ENCODE results near the gene PROCA1.
"Not testable (repeated sequence)": the region's sequence is repeated elsewhere in the genome, so short reads cannot be mapped to it uniquely, and the experiment has no call there.

The PROCA1 gene

DNA sequence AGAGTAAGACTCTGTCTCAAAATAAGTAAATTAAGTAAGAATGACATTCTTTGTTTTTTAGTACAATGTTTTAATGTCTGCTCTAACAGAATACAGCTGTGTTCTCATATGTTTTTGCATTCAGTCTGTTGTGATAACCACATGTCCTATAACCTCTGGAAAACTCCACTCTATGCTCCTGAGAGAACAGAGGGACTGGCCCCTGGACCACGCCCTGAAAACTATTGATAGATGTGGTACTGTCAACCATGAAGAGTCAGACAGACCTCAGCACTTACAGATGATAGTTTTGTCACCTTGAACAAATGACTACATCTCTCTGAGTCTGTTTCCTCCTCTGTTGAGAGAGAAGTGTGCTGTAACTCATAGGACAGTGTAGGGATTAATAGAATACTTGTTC, 41.8 kb downstream of the PROCA1 start:
- no peak for DNase-seq (ENCODE audit: low read depth)

GRCh38 chr17:28667870-28668269, 43.8 kb downstream of the PROCA1 start:
- no peak for DNase-seq (ENCODE audit: low read depth)

DNA sequence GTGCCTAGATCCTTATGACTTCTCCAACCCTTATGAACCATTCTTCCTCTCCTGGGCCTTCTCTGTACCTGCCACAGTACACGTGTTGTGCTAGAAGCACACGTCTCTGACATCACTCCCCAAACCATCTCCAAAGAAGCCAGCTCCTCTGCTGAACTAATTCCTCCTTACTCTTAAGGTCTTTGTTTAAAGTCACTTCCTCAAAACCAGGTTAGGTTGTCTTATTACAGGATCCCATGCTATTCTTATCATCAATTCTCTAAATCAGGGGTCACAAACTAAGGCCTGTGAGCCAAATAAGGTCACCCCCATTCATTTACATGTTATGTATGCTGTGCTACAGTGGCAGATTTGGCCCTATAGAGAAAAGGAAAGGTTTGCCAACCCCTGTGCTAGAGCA, 45.7 kb downstream of the PROCA1 start:
- DNase-seq (ENCODE audit: low read depth): no peak

- no peak for DNase-seq (ENCODE audit: low read depth)
These were observed 48.0 kb downstream of the PROCA1 start for GRCh38 chr17:28663723-28664122.

DNA sequence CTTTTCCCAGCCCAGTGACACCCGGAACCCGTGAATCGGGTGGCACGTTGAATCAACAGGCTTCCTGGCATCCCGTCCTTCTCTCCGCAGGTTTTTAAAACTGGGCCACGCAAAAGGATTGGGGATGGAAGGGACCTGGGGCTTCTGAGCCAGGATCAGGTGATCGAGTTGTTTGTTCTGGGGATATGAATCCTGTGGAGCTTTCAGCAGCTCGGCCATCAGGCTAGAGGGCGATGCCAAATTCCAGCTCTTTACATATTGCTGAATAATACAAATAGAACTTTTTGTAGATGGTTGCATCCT, 49.2 kb downstream of the PROCA1 start:
- DNase-seq (ENCODE audit: low read depth): no peak

DNA sequence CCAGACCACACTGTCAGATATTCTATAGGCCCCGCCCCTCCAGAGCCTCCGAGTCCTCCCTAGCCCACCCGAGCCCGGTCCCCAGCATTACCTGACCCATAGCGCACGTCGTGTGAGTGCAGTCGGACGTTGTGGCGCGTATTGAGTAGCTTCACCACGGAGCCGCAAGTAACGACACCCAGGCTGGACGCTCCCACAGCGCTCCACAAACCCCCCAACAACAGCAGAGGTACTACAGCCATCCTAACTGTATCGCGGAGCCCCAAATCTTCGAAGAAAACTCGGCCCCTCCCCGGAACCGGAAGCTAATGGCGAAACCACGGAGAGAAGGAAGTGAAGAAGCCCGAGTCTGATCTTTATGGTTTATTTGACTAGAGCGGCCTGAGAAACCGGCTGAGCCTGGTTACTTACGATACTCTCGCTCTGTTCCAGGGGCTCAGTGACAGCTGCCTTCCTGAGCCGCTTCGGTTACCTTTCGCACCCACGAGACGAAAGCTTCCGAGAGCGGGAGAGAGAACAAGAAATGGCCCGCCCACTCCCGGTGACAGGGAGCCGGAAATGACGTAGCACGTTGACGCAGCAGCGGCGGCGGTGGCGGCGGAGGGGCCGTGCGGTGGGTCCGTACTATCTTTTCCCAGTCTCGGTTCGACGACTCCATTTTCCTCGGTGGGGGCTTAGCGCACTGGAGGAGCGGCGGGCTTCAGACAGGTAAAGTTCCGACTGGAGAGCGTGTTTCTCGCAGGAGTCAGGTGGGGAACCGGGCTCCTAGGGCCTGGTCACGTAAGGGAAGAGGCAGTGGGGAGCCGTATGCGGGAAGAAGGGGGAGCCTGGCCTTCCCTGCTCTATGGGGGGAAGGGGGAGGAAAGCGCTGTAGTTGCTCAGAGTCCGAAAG, 49.8 kb downstream of the PROCA1 start, which contains the start of the genes SDF2 and SUPT6H:
TSS of gene SDF2 (minus strand) at position 272 of the 892 bp plus-strand sequence. CDS start at position 242, 30 bp downstream.
TSS of gene SUPT6H (plus strand) at position 571 of the 892 bp plus-strand sequence. CDS start 11,197 bp downstream, outside the sequence.
- peak; percentile 90 for DNase-seq (ENCODE audit: low read depth)

DNA sequence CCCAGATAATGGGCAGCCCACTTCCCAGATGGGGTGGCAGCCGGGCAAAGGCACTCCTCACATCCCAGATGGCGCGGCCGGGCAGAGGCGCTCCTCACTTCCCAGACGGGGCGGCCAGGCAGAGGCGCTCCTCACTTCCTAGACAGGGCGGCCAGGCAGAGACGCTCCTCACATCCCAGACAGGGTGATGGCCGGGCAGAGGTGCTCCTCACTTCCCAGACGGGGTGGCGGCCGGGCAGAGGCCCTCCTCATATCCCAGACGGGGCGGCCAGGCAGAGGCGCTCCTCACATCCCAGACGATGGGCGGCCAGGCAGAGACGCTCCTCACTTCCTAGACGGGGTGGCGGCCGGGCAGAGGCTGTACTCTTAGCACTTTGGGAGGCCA, 52.2 kb downstream of the PROCA1 start:
- not testable (repeated sequence) for DNase-seq (ENCODE audit: low read depth)

GRCh38 chr17:28658766-28659496, 52.8 kb downstream of the PROCA1 start:
- DNase-seq (ENCODE audit: low read depth): not testable (repeated sequence)

DNA sequence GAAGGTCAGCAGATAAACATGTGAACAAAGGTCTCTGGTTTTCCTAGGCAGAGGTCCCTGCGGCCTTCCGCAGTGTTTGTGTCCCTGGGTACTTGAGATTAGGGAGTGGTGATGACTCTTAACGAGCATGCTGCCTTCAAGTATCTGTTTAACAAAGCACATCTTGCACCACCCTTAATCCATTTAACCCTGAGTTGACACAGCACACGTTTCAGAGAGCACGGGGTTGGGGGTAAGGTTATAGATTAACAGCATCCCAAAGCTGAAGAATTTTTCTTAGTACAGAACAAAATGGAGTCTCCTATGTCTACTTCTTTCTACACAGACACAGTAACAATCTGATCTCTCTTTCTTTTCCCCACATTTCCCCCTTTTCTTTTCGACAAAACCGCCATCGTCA, 53.3 kb downstream of the PROCA1 start:
- not testable (repeated sequence) for DNase-seq (ENCODE audit: low read depth)

DNA sequence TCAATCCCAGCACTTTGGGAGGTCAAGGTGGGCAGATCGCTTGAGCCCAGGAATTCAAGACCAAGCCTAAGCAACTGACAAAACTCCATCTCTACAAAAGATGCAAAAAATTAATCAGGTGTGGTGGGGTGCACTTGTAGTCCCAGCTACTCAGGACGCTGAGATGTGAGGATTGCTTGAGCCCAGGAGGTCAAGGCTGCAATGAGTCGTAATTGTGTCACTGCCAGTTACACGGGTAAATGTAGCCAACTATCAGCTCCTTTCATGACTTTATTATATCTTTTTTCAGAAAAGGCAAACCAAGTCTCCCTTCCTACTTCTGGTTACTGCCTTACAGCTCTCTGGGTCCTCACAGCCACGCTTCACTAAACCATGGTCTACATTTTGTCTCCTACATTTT, 53.9 kb downstream of the PROCA1 start:
- no peak for DNase-seq (ENCODE audit: low read depth)

GRCh38 chr17:28655160-28655559, 56.5 kb downstream of the PROCA1 start:
- no peak for DNase-seq (ENCODE audit: low read depth)

Measured in T follicular helper cell (primary cell).